CD4-positive, alpha-beta T cell treated with Interleukin-6 for 4 hours (primary cell): ENCODE results near the gene HCN3.

Experiments
- DNase-seq: peaks from one replicate; pipeline ENCODE4 v3.0.0-alpha.2; 2020; ENCODE audit warnings: mixed read lengths

Gene HCN3

GRCh38 chr1:155254714-155255242 is 22.5 kb upstream of the HCN3 start:
- DNase-seq: no peak

GRCh38 chr1:155255243-155256007 is 21.8 kb upstream of the HCN3 start, which contains the start of gene ENTREP3:
TSS of gene ENTREP3 (minus strand) at chr1:155255483. CDS start at chr1:155254877, 606 bp downstream.
- peak; percentile 82 for DNase-seq

- no peak for DNase-seq
Measured at GRCh38 chr1:155256058-155256852, 21.0 kb upstream of the HCN3 start.

GRCh38 chr1:155260276-155260675 is 17.0 kb upstream of the HCN3 start:
- DNase-seq: no peak

- no peak for DNase-seq
Measured at GRCh38 chr1:155261493-155261851, 15.8 kb upstream of the HCN3 start.

GRCh38 chr1:155261852-155262673 is 15.2 kb upstream of the HCN3 start, which contains the start of gene SCAMP3:
TSS of gene SCAMP3 (minus strand) at chr1:155262360. CDS start at chr1:155262151, 209 bp downstream.
- DNase-seq: peak; percentile 88

- no peak for DNase-seq
Measured at GRCh38 chr1:155263067-155263466, 14.2 kb upstream of the HCN3 start.

GRCh38 chr1:155266553-155266952 is 10.7 kb upstream of the HCN3 start:
- DNase-seq: no peak

- DNase-seq: no peak
Measured at GRCh38 chr1:155267373-155267772, 9.9 kb upstream of the HCN3 start.

- DNase-seq: no peak
Measured at GRCh38 chr1:155268630-155269029, 8.6 kb upstream of the HCN3 start.

GRCh38 chr1:155269381-155269780 is 7.9 kb upstream of the HCN3 start:
- no peak for DNase-seq

- no peak for DNase-seq
Measured at GRCh38 chr1:155272466-155273342, 4.6 kb upstream of the HCN3 start.

- DNase-seq: peak; percentile 98
Measured at GRCh38 chr1:155273343-155274245, 3.7 kb upstream of the HCN3 start, which contains the start of gene CLK2. TSS of gene CLK2 (minus strand) at chr1:155273504. CDS start at chr1:155270977, 2,527 bp downstream.

- peak; percentile 72 for DNase-seq
Measured at GRCh38 chr1:155277902-155278688, 832 bp downstream of the HCN3 start.

GRCh38 chr1:155278689-155279160 is 1.5 kb downstream of the HCN3 start:
- no peak for DNase-seq

- no peak for DNase-seq
Measured at GRCh38 chr1:155279268-155279667, 2.0 kb downstream of the HCN3 start.

GRCh38 chr1:155282488-155283091 is 5.3 kb downstream of the HCN3 start:
- no peak for DNase-seq

- no peak for DNase-seq
Measured at GRCh38 chr1:155284476-155284875, 7.2 kb downstream of the HCN3 start.

GRCh38 chr1:155285063-155285462 is 7.8 kb downstream of the HCN3 start:
- DNase-seq: no peak
